Stimulated activated CD4-positive, alpha-beta T cell treated with anti-CD3 and anti-CD28 coated beads, Interleukin-4, amount 100 ng/mL, for 48 hours (primary cell): ENCODE data around the gene GTF2A1.

Source experiments
- DNase-seq, 2 donors: peaks; one replicate each; pipeline ENCODE4 v3.0.0-alpha.2; 2020; ENCODE audit warnings: low read depth in 2 of 2

Gene GTF2A1

GRCh38 chr14:81133400-81133799 lies 87.4 kb downstream of the GTF2A1 start:
- no peak for DNase-seq

GRCh38 chr14:81132468-81132867 lies 88.3 kb downstream of the GTF2A1 start:
- no peak for DNase-seq

- no peak for DNase-seq
Measured at GRCh38 chr14:81129242-81129641, 91.5 kb downstream of the GTF2A1 start.

DNA sequence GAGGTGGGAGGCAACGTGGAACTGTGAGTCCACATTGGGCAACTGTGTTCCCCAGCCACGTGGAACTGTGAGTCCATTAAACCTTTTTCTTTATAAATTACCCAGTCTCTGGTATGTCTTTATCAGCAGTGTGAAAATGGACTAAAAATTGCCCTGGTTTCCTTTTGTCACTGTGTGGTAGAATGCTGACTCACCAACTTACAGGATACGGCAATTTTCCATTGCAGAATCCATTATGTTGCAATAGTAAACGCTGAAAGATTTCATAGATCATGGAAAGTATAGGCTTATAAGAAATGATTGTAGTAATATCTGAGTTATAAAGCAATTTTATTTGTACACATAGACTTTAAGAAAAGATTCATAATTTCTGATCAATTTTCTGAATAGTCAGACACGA lies 93.0 kb downstream of the GTF2A1 start:
- DNase-seq: no peak

DNA sequence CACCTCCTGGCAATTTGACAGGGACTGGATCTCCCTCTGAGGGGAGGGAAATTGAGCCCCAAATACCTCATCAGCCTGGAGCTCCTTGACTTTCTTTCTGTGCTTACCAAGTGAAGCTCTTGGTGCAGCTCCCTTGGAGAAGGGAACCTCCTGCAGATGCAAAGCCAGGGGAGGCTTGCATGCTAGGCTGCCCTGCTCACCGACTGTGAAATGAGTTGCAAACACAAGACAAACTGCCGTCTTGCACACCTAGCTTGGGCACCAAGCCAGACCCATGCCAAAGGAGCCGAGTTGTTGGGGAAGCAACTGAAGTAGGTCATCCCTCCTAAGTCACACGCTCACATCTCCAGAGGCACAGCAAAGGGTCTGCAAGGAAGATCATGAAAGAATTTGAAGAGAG lies 95.2 kb downstream of the GTF2A1 start:
- DNase-seq: no peak
